ENCODE results near the gene RNF8. TPM values are rescaled to one million over a fixed set of nuclear protein-coding genes. Genes with fewer than 3 reads are reported as not detected.

RNF8 gene
- total RNA-seq, 4 donors from 2014 or later = 2.2 to 12.9 (median 9.0) TPM

- Histone ChIP-seq H3K4me1 (peaks cover 0 to 12% (median 4%) of the 10 kb centered on the region in 4 donors), H3K4me3 (no peak overlapping the region), H3K27me3 (no peaks in the 10 kb centered on the region), H3K9me3 (no peaks in the 10 kb centered on the region), H3K27ac (no peak overlapping the region), H3K36me3 (peaks cover 0 to 14% (median 5%) of the 10 kb centered on the region in 4 donors)
- in situ Hi-C loops (cut with MboI; ENCODE audit: low pct_ligation_motif_present in 1 of 4, low pct_unique_long_range_greater_than_20kb in 1 of 4, low sequenced_read_pairs in 3 of 4) (no loop called here), intact Hi-C loops (cut with DNase I; ENCODE audit: low total_unique reads) (no loop called here)
- TF ChIP-seq EP300 (IDR thresholded peaks at IDR 0.05; ENCODE audit: low read depth) = no peak
- no peak for TF ChIP-seq CTCF (IDR thresholded peaks at IDR 0.05)
- no peak for DNase-seq
- WGBS, 2 donors (ENCODE audit: low coverage in 1 of 2) = 62 to 67% methylated on average over 3 of the region's 3 CpGs
Observed at GRCh38 chr6:37309692-37310091, 44.1 kb upstream of the RNF8 start.

GRCh38 chr6:37310966-37311365 lies 42.8 kb upstream of the RNF8 start:
- peaks cover 0 to 21% (median 8%) of the 10 kb centered on the region in 4 donors for H3K36me3 ChIP-seq
- no peaks in the 10 kb centered on the region for H3K9me3 ChIP-seq
- TF ChIP-seq EP300 (IDR thresholded peaks at IDR 0.05; ENCODE audit: low read depth) (no peak), POLR2A (IDR thresholded peaks at IDR 0.05) (no peak), CTCF (IDR thresholded peaks at IDR 0.05) (no peak), POLR2AphosphoS5 (IDR thresholded peaks at IDR 0.05) (no peak)
- no peak for DNase-seq
- H3K4me1 ChIP-seq = peaks cover 0 to 12% (median 4%) of the 10 kb centered on the region in 4 donors
- intact Hi-C loops (cut with DNase I; ENCODE audit: low total_unique reads) = no loop called here
- no peak overlapping the region for H3K27ac ChIP-seq
- no peak overlapping the region for H3K4me3 ChIP-seq
- 88 to 94% methylated on average over 3 of the region's 3 CpGs for WGBS, 2 donors (ENCODE audit: low coverage in 1 of 2)
- in situ Hi-C loops (cut with MboI; ENCODE audit: low pct_ligation_motif_present in 1 of 4, low pct_unique_long_range_greater_than_20kb in 1 of 4, low sequenced_read_pairs in 3 of 4) = no loop called here
- H3K27me3 ChIP-seq = no peaks in the 10 kb centered on the region

- DNase-seq = no peak
- WGBS, 2 donors (ENCODE audit: low coverage in 1 of 2) = 65 to 81% methylated on average over 2 of the region's 2 CpGs
- Histone ChIP-seq H3K27me3 (no peaks in the 10 kb centered on the region), H3K4me3 (no peak overlapping the region), H3K27ac (no peak overlapping the region), H3K9me3 (no peaks in the 10 kb centered on the region), H3K36me3 (peaks cover 0 to 26% (median 12%) of the 10 kb centered on the region in 4 donors), H3K4me1 (peaks cover 0 to 12% (median 4%) of the 10 kb centered on the region in 4 donors)
- TF ChIP-seq CTCF (IDR thresholded peaks at IDR 0.05) (no peak), EP300 (IDR thresholded peaks at IDR 0.05; ENCODE audit: low read depth) (no peak), POLR2AphosphoS5 (IDR thresholded peaks at IDR 0.05) (no peak), POLR2A (IDR thresholded peaks at IDR 0.05) (no peak)
- intact Hi-C loops (cut with DNase I; ENCODE audit: low total_unique reads) (no loop called here), in situ Hi-C loops (cut with MboI; ENCODE audit: low pct_ligation_motif_present in 1 of 4, low pct_unique_long_range_greater_than_20kb in 1 of 4, low sequenced_read_pairs in 3 of 4) (no loop called here)
Observed at GRCh38 chr6:37311741-37312473, 41.9 kb upstream of the RNF8 start.

- no peaks in the 10 kb centered on the region for H3K27me3 ChIP-seq
- H3K27ac ChIP-seq = no peak overlapping the region
- no peak for DNase-seq
- TF ChIP-seq CTCF (IDR thresholded peaks at IDR 0.05) (no peak), POLR2AphosphoS5 (IDR thresholded peaks at IDR 0.05) (no peak), POLR2A (IDR thresholded peaks at IDR 0.05) (no peak), EP300 (IDR thresholded peaks at IDR 0.05; ENCODE audit: low read depth) (no peak)
- peaks cover 0 to 36% (median 15%) of the 10 kb centered on the region in 4 donors for H3K36me3 ChIP-seq
- WGBS, 2 donors (ENCODE audit: low coverage in 1 of 2) = 92% methylated on average over 7 to 13 of the region's 13 CpGs
- in situ Hi-C loops (cut with MboI; ENCODE audit: low pct_ligation_motif_present in 1 of 4, low pct_unique_long_range_greater_than_20kb in 1 of 4, low sequenced_read_pairs in 3 of 4) (no loop called here), intact Hi-C loops (cut with DNase I; ENCODE audit: low total_unique reads) (no loop called here)
- no peaks in the 10 kb centered on the region for H3K4me1 ChIP-seq
- H3K9me3 ChIP-seq = no peaks in the 10 kb centered on the region
- no peak overlapping the region for H3K4me3 ChIP-seq
Observed at GRCh38 chr6:37313723-37314486, 39.9 kb upstream of the RNF8 start.

Data from transverse colon (tissue), 4 donors.